Neural progenitor cell (in vitro differentiated cells): ENCODE data around the gene INTS4. TPM values are rescaled to one million over a fixed set of nuclear protein-coding genes. Genes with fewer than 3 reads are reported as not detected.
"Not testable (repeated sequence)": the region's sequence is repeated elsewhere in the genome, so short reads cannot be mapped to it uniquely, and the experiment has no call there.

Source experiments
- DNase-seq: peaks from one replicate; pipeline ENCODE4 v3.0.0-alpha.2; 2016; ENCODE audit warnings: low spot score
- H2AFZ ChIP-seq: fragments of 200-600 bp; sonication (generic); replicated peaks from 2 replicates; pipeline ENCODE4 v1.6.1; 2016; ENCODE audit warnings: antibody characterized with exemption
- H3F3A ChIP-seq: fragments of 200-600 bp; sonication (generic); 2 replicates; pipeline ENCODE4 v1.6.1; 2016; ENCODE audit warnings: antibody characterized with exemption, low read depth
- H3K27ac ChIP-seq: fragments of 200-600 bp; sonication (generic); 2 replicates; pipeline ENCODE4 v1.5.1; 2016; ENCODE audit warnings: mild to moderate bottlenecking
- H3K27me3 ChIP-seq: fragments of 200-600 bp; sonication (generic); 2 replicates; pipeline ENCODE4 v1.6.1; 2016; ENCODE audit warnings: mild to moderate bottlenecking, moderate library complexity
- H3K36me3 ChIP-seq: fragments of 200-600 bp; sonication (generic); 2 replicates; pipeline ENCODE4 v1.5.1; 2016
- H3K4me1 ChIP-seq: fragments of 200-600 bp; sonication (generic); 2 replicates; pipeline ENCODE4 v1.6.1; 2016; ENCODE audit warnings: mixed run types
- H3K4me2 ChIP-seq: fragments of 200-600 bp; sonication (generic); 2 replicates; pipeline ENCODE4 v1.6.1; 2016
- H3K4me3 ChIP-seq: fragments of 200-600 bp; sonication (generic); 2 replicates; pipeline ENCODE4 v1.5.1; 2016
- H3K79me2 ChIP-seq: fragments of 200-600 bp; sonication (generic); 2 replicates; pipeline ENCODE4 v1.6.1; 2016; ENCODE audit warnings: low read depth
- H3K9ac ChIP-seq: fragments of 200-600 bp; sonication (generic); 2 replicates; pipeline ENCODE4 v1.6.1; 2016
- H3K9me3 ChIP-seq: fragments of 200-600 bp; sonication (generic); 2 replicates; pipeline ENCODE4 v1.5.1; 2016; ENCODE audit warnings: low read depth
- H4K20me1 ChIP-seq: fragments of 200-600 bp; sonication (generic); 2 replicates; pipeline ENCODE4 v1.6.1; 2016; ENCODE audit warnings: low read depth
- H3K27ac Mint-ChIP-seq: 3 replicates; pipeline ENCODE4 v1.8.0; 2021; ENCODE audit warnings: mixed read lengths
- H3K27me3 Mint-ChIP-seq: 2 replicates; pipeline ENCODE4 v1.8.0; 2022; ENCODE audit warnings: low read depth, mild to moderate bottlenecking, inconsistent platforms, moderate library complexity, mixed read lengths; ENCODE audit not compliant: insufficient read depth
- H3K36me3 Mint-ChIP-seq: 3 replicates; pipeline ENCODE4 v1.8.0; 2021; ENCODE audit warnings: mixed read lengths
- H3K4me1 Mint-ChIP-seq: 3 replicates; pipeline ENCODE4 v1.8.0; 2021; ENCODE audit warnings: mixed read lengths
- H3K4me3 Mint-ChIP-seq: 3 replicates; pipeline ENCODE4 v1.8.0; 2021; ENCODE audit warnings: mild to moderate bottlenecking, moderate library complexity, mixed read lengths
- H3K9me3 Mint-ChIP-seq: 3 replicates; pipeline ENCODE4 v1.8.0; 2020; ENCODE audit warnings: mixed read lengths
- total RNA-seq: library from RNA; depleted of rRNA; stranded (reverse); fragments of >200 nt; gene quantifications from 2 replicates; pipeline ENCODE4 v1.2.3, GENCODE V29; 2015; ENCODE audit warnings: low replicate concordance

The INTS4 gene
- total RNA-seq, 1 donor from 2014 or later: 61.5 TPM

DNA sequence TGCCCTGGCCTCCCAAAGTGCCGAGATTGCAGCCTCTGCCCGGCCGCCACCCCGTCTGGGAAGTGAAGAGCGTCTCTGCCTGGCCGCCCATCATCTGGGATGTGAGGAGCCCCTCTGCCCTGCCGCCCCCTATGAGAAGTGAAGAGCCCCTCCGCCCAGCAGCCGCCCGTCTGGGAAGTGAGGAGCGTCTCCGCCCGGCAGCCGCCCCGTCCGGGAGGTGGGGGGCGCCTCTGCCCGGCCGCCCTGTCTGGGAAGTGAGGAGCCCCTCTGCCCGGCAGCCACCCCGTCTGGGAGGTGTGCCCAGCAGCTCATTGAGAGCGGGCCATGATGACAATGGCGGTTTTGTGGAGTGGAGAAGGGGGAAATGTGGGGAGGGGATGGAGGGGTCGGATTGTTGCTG, 60.9 kb downstream of the INTS4 start:
- not testable (repeated sequence) for H3K4me1 ChIP-seq, H4K20me1 ChIP-seq, H3K9me3 Mint-ChIP-seq, H3K27ac ChIP-seq, H3K4me3 Mint-ChIP-seq, H3K4me1 Mint-ChIP-seq, H3K27ac Mint-ChIP-seq, H2AFZ ChIP-seq, H3F3A ChIP-seq, H3K27me3 ChIP-seq, H3K4me2 ChIP-seq, H3K4me3 ChIP-seq, H3K27me3 Mint-ChIP-seq, H3K9me3 ChIP-seq, DNase-seq, H3K9ac ChIP-seq, H3K36me3 ChIP-seq, H3K79me2 ChIP-seq
- peaks cover 31% of the 10 kb centered on the region for H3K36me3 Mint-ChIP-seq

- not testable (repeated sequence) for DNase-seq, H2AFZ ChIP-seq, H3K79me2 ChIP-seq, H3K4me2 ChIP-seq, H3K9me3 Mint-ChIP-seq, H4K20me1 ChIP-seq, H3K27ac ChIP-seq, H3K27me3 ChIP-seq, H3K4me1 ChIP-seq, H3K36me3 ChIP-seq, H3K27ac Mint-ChIP-seq, H3K27me3 Mint-ChIP-seq, H3K9me3 ChIP-seq, H3K4me1 Mint-ChIP-seq, H3K4me3 ChIP-seq, H3K4me3 Mint-ChIP-seq, H3F3A ChIP-seq, H3K9ac ChIP-seq
- H3K36me3 Mint-ChIP-seq: peaks cover 29% of the 10 kb centered on the region
Observed at GRCh38 chr11:77930334-77931208, 63.9 kb downstream of the INTS4 start.

- H2AFZ ChIP-seq, H3K4me3 Mint-ChIP-seq, H3K27me3 Mint-ChIP-seq, H3K36me3 ChIP-seq, H3K9me3 ChIP-seq, H3K27me3 ChIP-seq, H3K27ac ChIP-seq, H3K4me1 ChIP-seq, DNase-seq, H3K36me3 Mint-ChIP-seq, H3K9me3 Mint-ChIP-seq, H3F3A ChIP-seq, H3K79me2 ChIP-seq, H3K27ac Mint-ChIP-seq, H4K20me1 ChIP-seq, H3K4me3 ChIP-seq, H3K4me1 Mint-ChIP-seq, H3K9ac ChIP-seq, H3K4me2 ChIP-seq: not testable (repeated sequence)
Observed at GRCh38 chr11:77917713-77918112, 76.8 kb downstream of the INTS4 start.

DNA sequence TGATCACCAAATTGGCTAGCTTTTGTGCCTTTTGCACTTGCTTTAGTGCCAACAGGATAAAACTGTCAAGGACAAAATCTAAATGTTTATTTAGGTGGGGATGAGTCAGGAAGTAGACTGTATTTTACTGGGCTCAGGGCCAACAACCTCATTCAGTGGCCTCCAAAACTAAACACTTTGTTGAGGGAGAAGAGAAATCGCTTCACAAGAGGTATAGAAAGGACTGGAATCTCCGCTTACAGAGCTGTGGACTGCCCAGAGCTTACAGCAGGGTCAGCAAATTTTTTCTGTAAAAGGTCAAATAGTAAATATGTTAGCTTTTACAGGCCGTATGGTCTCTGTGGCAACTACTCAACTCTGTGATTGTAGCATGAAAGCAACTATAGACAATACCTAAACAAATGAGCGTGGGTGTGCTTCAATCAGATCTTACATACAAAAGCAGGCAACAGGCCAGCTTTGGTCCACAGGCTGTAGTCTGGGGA, 80.1 kb downstream of the INTS4 start:
- H2AFZ ChIP-seq, H3K27me3 Mint-ChIP-seq, H3K4me3 ChIP-seq, H3K27me3 ChIP-seq, H3K9me3 Mint-ChIP-seq, H3K4me2 ChIP-seq, H3K79me2 ChIP-seq, DNase-seq, H4K20me1 ChIP-seq, H3F3A ChIP-seq, H3K27ac Mint-ChIP-seq, H3K36me3 ChIP-seq, H3K9me3 ChIP-seq, H3K4me3 Mint-ChIP-seq, H3K4me1 Mint-ChIP-seq, H3K9ac ChIP-seq, H3K27ac ChIP-seq, H3K4me1 ChIP-seq: not testable (repeated sequence)
- H3K36me3 Mint-ChIP-seq: peaks cover 12% of the 10 kb centered on the region

GRCh38 chr11:77913608-77914306, 80.7 kb downstream of the INTS4 start:
- not testable (repeated sequence) for H3K27me3 Mint-ChIP-seq, H3K9ac ChIP-seq, H3F3A ChIP-seq, H3K27ac ChIP-seq, H3K27ac Mint-ChIP-seq, H3K4me3 Mint-ChIP-seq, H2AFZ ChIP-seq, H3K9me3 Mint-ChIP-seq, H3K4me1 ChIP-seq, H3K79me2 ChIP-seq, H3K27me3 ChIP-seq, H4K20me1 ChIP-seq, H3K36me3 ChIP-seq, H3K9me3 ChIP-seq, H3K4me3 ChIP-seq, H3K4me1 Mint-ChIP-seq, H3K4me2 ChIP-seq, DNase-seq
- H3K36me3 Mint-ChIP-seq: peaks cover 12% of the 10 kb centered on the region

DNA sequence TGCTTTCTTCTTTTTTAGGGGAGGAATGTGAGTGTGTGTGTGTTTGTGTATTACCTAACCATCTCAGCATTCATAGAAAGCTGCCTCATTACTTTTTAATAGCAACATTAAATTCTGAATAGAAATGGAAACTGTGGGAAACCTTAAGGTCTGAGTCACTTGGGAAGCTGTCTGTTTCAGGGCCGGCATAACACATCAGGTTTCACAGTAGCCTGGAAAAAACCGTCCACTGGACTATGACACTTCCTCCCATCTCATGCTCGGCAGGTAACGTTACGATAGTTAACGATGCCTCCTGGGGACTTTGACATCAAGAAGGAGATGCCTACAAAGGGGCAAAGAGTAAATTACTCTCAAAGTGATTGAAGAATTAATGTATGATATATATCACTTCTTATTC, 83.6 kb downstream of the INTS4 start:
- not testable (repeated sequence) for H3K27me3 ChIP-seq, H4K20me1 ChIP-seq, H3K4me2 ChIP-seq, H3K27me3 Mint-ChIP-seq, H3K27ac ChIP-seq, H3K4me3 Mint-ChIP-seq, H3K36me3 ChIP-seq, H3K4me1 ChIP-seq, H3K79me2 ChIP-seq, H3K4me1 Mint-ChIP-seq, H2AFZ ChIP-seq, H3K4me3 ChIP-seq, H3K9ac ChIP-seq, H3K9me3 Mint-ChIP-seq, H3F3A ChIP-seq, H3K36me3 Mint-ChIP-seq, H3K9me3 ChIP-seq, DNase-seq, H3K27ac Mint-ChIP-seq
